DOHH2 (cell line): ENCODE data around the gene DYRK1A.

Experiments used
- CTCF ChIP-seq: fragments of 200-600 bp; sonication (generic); IDR thresholded peaks from one replicate; pipeline ENCODE4 v1.5.1; 2014; ENCODE audit warnings: antibody characterized with exemption, mild to moderate bottlenecking, low read depth, low read length; ENCODE audit not compliant: poor library complexity, severe bottlenecking
- EZH2phosphoT487 ChIP-seq: fragments of 200-600 bp; sonication (generic); IDR thresholded peaks from 2 replicates; pipeline ENCODE4 v1.6.1; 2017; ENCODE audit warnings: borderline replicate concordance, mild to moderate bottlenecking, antibody characterized with exemption, low read length, moderate library complexity, mixed read lengths

DNA sequence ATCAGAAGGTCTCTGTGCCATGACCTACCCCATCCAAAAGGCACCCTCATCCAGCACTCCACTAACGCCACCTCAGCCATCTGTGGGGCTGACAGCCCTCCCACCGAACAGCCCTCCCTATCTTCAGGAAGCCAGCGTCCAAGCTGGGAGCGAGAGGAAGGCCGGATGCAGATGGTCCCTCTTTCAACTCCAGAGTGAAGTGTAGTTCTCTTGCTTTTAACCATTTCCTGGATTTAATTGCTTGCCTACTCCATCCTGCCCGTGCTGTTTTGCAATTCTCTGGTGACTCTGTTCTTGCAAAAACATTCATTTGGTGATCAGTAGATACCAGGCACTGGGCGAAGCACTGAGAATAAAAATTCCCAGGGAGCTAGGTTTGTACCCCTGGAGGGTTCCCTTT is 8.2 kb upstream of the DYRK1A start:
- TF ChIP-seq CTCF (no peak), EZH2phosphoT487 (no peak)
